GM21423 (cell line): ENCODE results near the gene RPS6KA2.

Experiments used
- ATAC-seq: cut with Tn5 transposase; IDR thresholded peaks from one replicate; pipeline ENCODE4 v1.9.1; 2021; ENCODE audit warnings: mild to moderate bottlenecking, moderate library complexity; ENCODE audit not compliant: unreplicated experiment

The RPS6KA2 gene

DNA sequence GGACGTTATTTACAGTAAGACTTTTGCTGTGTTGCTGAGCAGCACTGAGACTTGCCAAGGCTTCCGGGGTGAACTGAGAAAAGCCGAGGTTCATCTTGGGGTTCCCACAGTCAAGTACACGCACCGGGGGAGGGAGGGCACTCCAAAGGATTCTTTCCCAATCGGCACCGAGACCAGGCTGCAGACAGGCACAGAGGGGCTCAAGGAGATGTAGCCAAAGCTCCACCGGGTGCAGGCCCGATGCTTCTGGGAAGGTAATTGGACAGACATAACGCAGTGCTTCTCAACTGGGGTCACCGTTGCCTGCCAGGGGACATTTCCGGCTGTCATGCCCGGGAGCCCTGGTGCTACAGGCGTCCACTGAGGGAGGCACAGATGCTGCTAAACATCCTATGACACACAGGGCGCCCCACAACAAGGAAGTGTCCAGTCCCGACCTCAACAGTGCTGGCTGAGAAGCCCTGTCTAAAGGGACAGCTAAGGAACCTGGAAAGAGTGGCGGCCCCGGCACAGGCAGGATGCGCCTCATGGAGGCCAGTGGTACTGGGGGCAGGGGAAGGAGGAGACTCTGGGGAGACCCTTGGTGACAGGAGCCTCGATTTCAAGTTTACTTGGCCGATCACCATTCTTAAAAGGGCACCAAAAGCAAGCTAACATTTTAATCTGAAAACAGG is 133.5 kb downstream of the RPS6KA2 start:
- no peak for ATAC-seq

DNA sequence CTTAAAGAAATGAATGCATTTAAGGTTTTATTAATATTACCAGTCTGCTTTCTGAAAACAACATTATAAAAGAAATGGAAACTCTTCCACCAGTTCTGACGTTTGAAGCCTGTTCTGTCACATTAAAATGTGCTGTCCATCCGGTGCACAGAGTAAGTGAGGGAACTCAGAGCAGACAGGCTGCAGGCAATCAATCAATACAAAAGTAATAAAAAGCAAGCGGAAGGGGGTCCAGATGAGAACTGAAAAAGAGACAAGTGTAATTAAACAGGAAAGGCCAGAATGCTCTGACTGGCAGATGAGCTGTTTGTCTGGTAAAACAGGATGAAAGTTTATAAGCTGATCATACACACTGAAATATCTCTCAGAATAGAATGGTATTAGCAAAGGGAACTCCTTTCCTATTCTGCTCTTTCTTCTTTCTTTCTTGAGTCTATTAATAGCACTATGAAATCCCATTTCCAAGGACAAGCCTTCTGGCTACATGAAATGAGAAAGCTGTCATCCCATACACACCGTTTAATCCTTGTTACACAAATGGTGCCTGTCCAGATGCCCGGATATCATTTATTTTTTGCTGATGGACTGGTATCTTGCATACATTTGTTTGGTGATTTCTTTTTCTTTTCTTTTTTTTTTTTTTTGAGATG is 134.8 kb downstream of the RPS6KA2 start:
- no peak for ATAC-seq

DNA sequence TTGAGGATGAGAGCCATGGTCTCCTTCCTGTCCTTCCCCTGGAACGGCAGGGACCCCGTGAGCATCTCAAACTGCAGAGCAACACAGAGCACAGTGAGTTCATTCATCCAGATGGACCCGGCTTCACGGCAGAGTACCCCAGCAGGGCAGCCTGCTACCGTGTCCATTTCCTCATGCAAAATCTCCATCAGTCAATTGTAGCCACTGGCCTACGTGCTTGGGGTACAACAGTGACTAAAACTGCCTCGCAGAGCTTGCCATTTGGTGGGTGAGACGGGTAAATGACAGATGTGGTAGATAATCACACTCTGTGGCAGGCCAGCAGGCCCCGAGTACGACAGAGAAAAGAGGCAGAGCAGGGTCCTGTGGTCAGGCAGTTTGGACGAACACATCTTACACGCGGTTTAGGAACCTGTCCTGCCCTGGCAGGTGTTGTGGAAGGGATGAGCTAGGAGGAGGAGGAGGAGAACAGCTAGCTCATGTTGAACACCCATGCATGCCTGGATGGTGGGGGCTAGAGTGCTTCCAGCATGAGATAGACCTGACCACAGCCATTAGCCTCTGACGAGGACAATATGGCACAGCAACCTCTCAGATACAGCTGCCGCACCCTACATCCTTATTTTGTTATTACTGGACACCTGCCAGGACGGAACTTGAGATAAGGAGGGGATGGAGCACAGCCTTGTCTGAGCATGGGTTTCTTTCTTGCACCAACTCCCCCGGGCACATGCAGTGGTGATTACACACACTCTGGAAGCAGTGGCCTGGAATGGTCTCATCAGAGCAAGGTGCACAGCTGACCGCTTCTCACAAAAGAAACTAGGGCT is 136.2 kb downstream of the RPS6KA2 start:
- no peak for ATAC-seq

DNA sequence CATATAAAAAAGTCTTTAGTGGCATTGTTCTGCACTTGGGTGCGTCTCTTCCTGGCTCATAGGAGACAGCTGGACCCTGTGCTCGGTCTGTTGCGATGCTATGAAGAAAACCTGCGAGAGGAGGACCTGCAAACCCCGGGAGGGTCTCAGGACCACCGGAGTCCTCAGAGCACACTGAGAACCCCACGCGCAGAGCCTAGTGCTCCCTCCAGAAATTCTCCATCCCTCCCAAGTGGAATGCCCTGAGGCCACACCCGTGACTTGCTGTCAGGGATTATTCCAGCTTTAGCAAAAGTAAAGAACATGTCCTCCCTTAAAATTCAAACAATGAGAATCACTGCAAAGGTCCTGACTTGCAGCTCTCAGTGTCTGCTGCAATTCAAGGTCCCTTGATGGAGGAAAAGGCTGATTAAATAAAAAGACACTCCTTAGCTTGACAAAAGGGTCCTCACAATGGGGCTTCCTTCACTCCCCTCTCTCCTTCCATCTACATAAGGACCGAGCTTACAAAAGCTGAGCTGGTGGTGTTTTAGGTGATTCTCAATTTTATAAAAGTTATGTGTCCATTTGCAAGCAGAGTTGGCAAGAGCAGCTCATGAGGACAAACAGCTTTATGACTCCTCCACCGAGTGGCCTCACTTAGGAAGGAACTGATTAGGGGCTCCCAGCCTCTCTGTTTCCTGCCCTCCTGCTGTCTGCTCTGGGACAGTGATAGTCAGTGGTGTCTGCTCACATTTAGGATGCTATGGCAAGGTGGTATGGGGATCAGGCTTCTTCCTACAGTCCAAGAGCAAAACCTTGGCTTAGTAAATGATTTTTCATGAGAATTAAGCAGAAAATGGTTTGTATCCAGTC is 137.5 kb downstream of the RPS6KA2 start:
- no peak for ATAC-seq

DNA sequence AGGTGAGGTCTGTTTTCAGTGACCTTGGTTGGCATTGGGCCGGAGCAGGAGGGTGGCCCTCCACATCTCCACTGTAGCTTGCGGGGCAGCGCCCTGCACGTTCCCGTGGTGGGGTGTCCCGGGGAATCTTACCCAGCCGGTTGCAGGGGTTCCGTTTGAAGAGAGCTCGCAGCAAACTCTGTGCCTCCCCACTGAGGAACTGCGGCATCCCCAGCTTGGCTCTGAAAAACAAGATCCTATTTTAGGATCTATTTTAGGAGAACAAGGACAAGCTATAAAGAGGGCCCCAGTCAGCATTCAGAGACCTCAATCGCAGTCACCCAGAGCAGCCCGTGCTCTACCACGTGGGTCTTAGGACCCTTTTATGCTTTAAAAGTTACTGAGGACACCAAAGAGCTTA is 138.3 kb downstream of the RPS6KA2 start:
- ATAC-seq, result no peak

DNA sequence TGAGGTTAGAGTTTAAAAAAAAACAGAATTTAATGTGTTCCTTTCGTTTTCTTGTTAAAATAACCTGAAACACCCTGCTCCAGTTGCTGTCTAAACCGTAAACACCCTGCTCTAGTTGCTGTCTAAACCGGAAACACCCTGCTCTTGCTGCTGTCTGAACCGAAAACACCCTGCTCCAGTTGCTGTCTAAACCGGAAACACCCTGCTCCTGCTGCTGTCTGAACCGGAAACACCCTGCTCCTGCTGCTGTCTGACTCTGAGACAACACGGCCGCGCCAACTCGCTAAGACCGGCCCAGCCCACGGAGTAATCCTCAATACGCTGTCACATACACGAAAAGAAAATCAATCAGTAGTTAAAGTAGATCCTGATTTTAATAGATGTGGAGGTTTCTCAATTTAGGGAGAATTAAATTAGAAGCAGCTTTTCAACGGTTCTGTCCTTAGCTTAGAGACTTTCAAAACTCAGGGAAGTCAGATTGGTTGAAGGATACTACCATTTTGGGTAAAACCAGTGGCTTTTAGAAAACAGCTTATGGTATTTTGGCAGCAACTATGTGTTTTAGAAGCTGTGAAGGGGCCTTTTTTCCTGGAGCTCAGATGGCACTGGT is 138.9 kb downstream of the RPS6KA2 start:
- peak; percentile 93 for ATAC-seq

DNA sequence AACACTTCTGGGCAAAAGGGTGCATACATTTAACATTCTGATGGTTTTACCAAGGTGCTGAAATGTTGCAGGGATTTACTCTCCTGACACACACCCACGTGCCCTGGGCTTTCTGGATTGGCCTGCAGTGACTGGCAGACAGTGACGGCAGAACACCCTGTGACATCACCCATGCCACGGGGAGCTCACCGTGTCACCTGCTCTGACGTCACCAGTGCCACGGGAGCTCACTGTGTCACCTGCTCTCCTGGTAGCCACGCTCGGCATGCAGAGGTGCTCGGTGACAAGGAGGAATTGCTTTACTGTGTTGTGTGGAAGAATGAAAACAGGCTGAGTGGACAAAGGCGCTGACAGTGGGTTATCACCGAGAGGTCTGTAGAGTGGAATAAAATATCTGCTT is 139.9 kb downstream of the RPS6KA2 start:
- ATAC-seq, result no peak

DNA sequence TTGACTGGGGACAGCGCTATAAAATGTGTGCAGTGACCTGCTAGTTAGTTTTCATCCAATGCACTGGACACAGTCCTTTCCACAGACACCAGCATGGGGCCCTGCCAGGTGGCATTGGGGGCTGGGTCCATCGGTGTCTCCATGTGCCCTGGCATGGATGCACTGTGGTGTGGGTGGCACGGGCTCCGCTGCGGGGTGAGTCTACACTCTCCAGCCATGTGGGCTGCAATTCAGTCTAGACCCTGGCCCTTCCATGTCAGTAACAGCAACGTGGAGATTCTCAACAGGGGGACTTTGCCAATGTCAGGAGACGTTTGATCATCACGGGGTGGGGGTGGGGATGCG is 140.5 kb downstream of the RPS6KA2 start:
- no peak for ATAC-seq

DNA sequence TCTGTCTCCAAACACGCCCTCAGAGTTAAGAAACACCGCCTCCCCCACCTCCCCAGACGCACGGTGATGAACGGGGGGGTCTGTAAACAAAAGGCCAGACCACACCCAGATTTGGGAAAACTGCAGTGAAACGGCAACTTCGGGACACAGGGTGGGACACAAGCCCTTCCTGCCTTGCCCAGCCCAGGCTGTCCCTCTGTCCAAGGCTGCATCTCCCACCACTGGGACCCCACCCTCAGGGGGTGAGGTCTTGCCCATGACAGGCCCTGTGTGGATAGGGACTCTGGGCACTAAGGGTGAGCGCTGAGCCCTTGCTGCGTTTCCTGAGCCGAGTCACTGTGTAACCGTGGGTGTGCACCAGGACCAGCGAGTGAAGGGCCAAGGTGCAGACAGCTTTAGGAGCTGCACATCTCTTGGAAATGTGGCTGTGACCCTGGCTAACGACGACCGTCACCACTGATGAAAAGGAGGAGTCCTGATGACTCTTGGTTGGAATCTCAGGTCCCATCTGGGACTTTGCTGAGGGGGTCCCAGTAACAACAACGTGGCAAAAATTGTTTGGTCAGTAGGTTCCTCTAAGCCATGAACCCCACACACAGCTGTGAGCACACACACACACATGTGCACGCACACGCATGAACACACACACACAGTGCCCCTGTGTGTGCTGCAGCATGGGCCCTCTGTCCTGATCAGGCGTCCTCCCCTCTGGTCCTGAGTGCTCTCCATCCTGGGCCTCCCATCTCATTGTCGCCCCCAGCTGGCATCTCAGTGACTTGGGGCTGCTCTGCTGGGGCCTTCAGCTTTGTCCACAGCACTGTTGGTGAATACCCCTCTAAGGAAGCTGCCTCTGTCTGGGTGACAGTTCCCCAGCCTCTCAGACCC is 141.2 kb downstream of the RPS6KA2 start:
- ATAC-seq, result no peak

DNA sequence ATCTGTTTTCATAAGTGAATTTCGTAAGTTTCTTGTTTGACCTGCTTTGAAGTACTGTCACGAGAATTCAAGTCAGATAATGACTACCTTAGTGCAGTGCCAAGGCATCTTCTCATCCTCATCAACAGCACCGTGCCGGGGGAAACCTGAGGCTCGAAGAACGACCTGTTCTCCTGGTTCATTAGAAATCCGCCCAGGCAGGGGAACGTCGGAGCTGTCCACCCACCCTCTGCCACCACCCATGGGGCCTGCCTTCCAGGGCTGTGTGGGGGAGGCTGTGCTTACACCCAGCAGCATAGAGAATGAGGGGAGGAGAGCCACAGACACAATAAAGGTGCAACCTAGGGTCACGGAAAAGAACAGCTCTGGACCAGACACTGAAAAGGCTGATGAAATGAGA is 142.2 kb downstream of the RPS6KA2 start:
- no peak for ATAC-seq

DNA sequence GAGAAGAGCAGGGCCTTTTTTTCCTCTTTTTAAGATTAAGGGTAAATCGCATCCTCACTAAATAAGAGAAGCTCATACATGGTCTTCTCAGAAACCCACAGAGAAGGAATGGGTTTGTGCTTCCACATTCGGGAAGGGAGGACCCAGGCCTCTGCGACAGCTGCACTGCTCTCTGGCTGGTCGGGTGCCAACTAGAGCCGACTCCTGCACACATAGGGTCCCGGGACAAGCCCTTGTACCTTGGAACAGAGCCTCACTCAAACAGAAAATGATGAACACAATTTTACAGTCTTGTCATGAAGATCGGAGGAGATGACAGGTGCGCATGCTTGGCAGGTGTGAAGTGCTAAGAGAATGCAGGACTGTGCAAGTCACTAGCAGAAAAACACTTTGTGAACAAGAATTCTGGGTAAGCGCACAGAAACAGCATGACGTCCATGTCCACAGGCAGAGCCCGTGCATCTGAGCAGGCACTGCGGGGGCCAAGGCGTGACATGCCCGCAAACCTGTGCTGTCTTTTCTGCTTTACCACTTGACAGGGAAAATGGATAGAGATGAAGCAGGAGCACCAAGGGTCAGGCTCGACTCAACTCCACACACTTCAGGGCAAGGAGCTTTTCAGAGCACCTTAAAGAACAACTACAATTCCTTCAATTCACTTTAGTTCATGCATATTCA is 143.3 kb downstream of the RPS6KA2 start:
- no peak for ATAC-seq

DNA sequence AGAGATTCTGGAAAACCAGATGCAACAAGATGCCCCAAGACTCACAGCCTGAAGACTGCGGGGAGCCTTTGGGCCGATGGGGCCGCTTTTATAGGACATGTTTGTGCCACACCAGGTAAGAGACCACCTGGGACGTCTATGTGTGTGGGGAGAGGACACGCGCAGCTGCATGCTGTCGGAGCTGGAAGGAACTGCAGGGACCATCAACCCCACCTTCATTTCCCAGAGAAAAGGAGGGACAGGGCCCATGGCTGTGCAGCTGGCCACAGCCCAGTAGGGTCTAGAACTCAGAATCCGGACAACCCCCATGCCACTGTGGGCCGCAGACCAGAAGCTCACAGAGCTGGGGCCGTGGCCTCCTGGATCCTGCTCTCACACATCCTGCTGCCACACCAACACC is 144.0 kb downstream of the RPS6KA2 start:
- ATAC-seq, result no peak

DNA sequence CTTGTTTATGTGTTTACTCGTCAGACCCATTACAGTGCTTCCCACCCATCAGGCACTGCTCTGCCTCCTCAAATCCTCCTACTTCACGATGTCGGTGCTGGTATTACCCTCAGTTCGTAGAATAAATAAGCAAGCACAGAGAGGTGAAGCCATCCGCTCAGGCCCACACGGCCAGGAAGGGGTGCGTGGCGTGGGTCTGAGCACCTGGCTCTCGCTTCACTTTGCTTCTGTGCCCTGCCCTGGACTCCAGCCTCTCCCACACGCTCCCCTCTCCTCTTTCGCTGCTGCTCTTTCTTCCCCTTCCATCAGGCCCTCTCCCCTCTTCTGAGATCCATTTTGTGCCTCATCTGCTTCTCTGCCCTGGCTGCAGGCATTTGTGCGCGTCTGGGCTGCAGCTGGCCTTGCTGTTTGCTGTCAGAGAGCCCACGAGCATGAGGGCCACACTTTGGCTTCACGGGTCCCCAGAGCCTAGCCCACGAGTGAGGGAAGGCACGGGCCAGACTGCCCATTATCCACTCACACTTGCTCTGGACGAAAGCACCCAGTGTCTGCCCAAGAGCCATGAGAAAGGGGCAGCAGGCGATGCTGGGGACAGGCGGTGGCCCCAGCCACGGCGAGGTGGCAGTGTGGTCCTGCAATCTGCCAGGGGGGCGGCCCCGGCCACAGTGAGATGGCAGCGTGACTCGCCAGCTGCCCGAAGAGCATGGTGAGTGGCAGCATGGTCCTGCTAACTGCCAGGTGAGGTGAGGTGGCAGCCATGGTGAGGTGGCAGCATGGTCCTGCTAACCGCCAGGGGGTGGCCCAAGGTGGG is 148.1 kb downstream of the RPS6KA2 start:
- no peak for ATAC-seq

DNA sequence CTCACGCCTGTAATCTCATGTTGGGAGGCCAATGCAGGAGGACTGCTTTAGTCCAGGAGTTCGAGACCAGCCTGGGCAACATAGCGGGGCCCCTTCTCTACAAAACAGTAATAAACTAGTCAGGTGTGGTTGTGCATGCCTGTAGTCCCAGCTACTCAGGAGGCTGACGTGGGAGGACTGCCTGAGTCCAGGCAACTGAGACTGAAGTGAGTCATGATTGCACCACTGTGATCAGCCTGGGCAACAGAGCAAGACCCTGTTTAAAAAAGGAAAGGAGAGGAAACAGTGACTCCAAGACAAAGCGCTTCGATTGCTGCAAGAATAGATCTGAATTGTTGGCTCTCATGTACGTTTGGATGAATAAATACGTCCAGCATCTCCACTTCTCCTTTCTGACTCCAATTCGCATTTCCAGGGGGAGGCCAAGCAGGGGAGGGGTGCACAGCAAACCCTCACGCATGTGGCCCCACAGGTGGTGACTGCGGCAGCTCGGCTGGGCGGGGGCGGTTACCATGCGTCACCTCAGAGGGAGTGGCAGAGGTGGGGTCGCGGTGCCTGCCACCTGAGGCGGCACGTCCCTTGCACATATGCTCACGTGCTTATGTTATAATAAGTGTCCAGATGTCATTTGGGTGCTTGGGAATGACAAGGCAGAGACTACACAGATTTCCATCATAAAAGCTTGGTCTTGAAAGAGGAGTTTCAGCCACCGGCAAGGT is 149.2 kb downstream of the RPS6KA2 start:
- ATAC-seq, result no peak

DNA sequence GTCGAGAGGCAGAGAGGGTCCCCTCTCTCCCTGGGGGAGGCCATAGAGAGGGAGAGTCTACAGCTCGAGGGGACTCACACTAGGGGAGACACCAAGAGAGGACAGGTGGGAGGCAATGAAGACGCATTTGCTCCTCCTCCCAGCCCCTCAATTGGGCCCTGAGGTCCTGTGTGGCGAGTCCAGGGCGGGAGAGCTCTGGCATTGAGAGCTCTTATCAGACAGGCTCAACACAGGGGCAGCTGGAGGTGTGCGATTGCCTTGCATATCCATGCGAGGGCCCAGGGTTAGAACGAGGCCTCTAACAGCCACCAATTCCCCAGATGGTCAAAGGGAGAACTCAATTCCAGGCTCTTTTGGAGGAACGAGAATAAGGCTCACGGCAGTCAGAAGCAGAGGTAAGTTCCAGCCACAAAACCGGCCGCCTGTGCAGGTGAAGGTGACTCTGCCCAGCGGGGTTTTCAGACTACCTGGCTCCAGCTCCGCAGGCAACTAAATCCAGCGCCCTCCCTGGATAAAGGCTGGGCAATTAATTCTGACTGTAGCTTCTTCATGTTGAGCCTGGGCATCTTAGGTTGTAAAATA is 150.3 kb downstream of the RPS6KA2 start:
- ATAC-seq, result no peak

DNA sequence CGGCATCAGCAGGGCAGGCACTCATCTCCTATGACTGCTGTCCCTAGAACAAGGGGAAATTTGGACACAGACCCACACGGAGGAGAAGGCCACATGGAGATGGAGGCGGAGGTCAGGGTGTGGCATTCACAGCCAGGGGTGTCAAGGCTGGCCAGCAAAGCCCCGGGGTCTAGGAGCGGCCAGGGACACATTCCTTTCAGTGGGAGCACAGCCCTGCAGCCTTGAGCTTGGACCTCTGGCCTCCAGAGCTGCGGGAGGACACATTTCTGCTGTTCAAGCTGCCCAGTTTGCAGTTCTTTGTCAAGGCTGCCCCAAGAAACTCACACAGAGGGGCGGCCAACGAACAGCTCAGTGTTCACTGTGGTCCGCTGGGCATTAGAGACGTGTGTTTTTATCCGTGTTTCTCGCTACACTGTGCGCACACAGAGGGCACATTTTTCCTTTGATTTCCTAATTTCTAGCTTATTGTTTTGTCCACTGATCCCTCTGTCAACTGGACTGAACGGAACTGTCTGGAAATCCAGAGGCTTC is 150.9 kb downstream of the RPS6KA2 start:
- no peak for ATAC-seq
